Subcutaneous adipose tissue (tissue), 4 donors: ENCODE measurements around the gene C1orf232. TPM values are rescaled to one million over a fixed set of nuclear protein-coding genes. Genes with fewer than 3 reads are reported as not detected.

Experiments used
- CTCF ChIP-seq: fragments of 450-650 bp; IDR thresholded peaks from one replicate; pipeline ENCODE4 v1.5.1; 2016; ENCODE audit warnings: low read depth, mild to moderate bottlenecking, control low read depth, antibody characterized with exemption, moderate library complexity
- total RNA-seq, 4 donors: library from RNA; depleted of rRNA; stranded (reverse); fragments of >200 nt; gene quantifications; one replicate each; pipeline ENCODE4 v1.1.0, GENCODE V29; 2016

The C1orf232 gene
- total RNA-seq, 4 donors from 2014 or later = not detected

GRCh38 chr1:26200413-26200812 lies 31.6 kb upstream of the C1orf232 start:
- TF ChIP-seq CTCF = no peak

- TF ChIP-seq CTCF = no peak
Observed at GRCh38 chr1:26197813-26198212, 29.1 kb upstream of the C1orf232 start.

- TF ChIP-seq CTCF = no peak
Observed at GRCh38 chr1:26197301-26197700, 28.5 kb upstream of the C1orf232 start.

- TF ChIP-seq CTCF = no peak
Observed at GRCh38 chr1:26195805-26196204, 27.0 kb upstream of the C1orf232 start.

GRCh38 chr1:26191739-26192138 lies 23.0 kb upstream of the C1orf232 start:
- TF ChIP-seq CTCF = no peak

- TF ChIP-seq CTCF = no peak
Observed at GRCh38 chr1:26190373-26190987, 21.7 kb upstream of the C1orf232 start, which contains the start of gene CATSPER4. CATSPER4 (plus strand) TSS chr1:26190602; CDS start chr1:26190628, 26 bp downstream.

GRCh38 chr1:26189751-26190275 lies 21.1 kb upstream of the C1orf232 start:
- no peak for TF ChIP-seq CTCF
